Spleen (tissue), 7 donors: Measurements from ENCODE around the gene TNFAIP6.

Experiments used
- CTCF ChIP-seq, 11 experiments: fragments of 200-600 bp in 7 of 11; fragments of 450-650 bp in 4 of 11; sonication (generic) in 4 of 11; IDR thresholded peaks in 8 of 11; conservative IDR thresholded peaks in 3 of 11; 1 replicate in 7 of 11; 2 replicates in 4 of 11; pipeline versions ENCODE4 v1.4.0 to v1.8.0; 2016 to 2021; ENCODE audit warnings: antibody characterized with exemption in 11 of 11, inconsistent platforms in 4 of 11, mild to moderate bottlenecking in 1 of 11
- POLR2A ChIP-seq, 3 donors: fragments of 450-650 bp; IDR thresholded peaks; one replicate each; pipeline ENCODE4 v1.5.1; 2017; ENCODE audit warnings: antibody characterized with exemption in 3 of 3, mild to moderate bottlenecking in 1 of 3
- POLR2AphosphoS5 ChIP-seq, 3 donors: sonication (generic); formaldehyde crosslinking; IDR thresholded peaks; one replicate each; pipeline ENCODE4 v1.5.1; 2017; ENCODE audit warnings: antibody characterized with exemption in 3 of 3
- donor health status: DM: no; HTN: no; CAD: no; lungs with moderate emphysema.
- donor health status: DM: no; HTN: no; CAD: no.
- donor health status: DM: no; HTN: no; CAD: no.

DNA sequence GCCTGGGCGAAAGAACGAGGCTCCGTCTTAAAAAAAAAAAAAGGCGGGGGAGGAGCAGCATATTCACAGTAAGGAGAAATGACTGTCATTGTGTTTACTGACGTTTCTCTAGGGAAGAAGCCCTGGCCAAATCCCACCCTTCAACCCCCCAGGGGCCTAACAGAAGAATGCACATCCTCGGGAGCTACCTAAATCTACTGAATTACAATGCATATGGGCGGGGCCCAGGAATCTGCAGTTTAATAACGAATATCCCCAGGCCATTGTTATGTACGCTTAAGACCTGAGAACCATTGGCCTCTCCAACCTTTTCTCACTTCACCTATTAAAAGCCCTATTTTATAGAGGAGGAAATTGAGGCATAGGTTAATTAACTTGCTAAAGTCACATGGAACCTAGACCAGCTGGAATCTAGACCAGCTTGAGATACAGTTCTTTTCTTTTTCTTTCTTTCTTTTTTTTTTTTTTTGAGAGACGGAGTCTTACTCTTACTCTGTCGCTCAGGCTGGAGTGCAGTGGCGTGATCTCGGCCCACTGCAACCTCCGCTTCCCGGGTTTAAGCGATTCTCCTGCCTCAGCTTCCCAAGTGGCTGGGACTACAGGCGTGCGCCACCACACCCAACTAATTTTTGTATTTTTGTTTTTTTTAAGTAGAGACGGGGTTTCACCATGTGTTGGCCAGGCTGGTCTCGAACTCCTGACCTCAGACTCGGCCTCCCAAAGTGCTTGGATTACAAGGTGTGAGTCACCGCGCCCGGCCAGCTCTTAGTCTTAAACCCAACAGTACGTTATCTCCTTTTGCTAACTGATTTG, 51.6 kb downstream of the TNFAIP6 start:
- no peak for TF ChIP-seq CTCF (IDR thresholded peaks at IDR 0.05 in 8 of 11, conservative IDR thresholded peaks at IDR 0.05 in 3 of 11)
- no peak for TF ChIP-seq POLR2AphosphoS5 (IDR thresholded peaks at IDR 0.05)
- no peak for TF ChIP-seq POLR2A (IDR thresholded peaks at IDR 0.05)
